RKO (cell line): ENCODE results near the gene ACTL7A.

Source experiments
- DNase-seq: peaks from one replicate; pipeline ENCODE4 v3.0.0-alpha.2; 2016; ENCODE audit warnings: low spot score

The ACTL7A gene

GRCh38 chr9:108850293-108850897 is 11.7 kb upstream of the ACTL7A start:
- peak; percentile 53 for DNase-seq

- no peak for DNase-seq
These were observed 10.9 kb upstream of the ACTL7A start for GRCh38 chr9:108851138-108851537.

GRCh38 chr9:108852079-108852478 is 10.0 kb upstream of the ACTL7A start:
- no peak for DNase-seq

GRCh38 chr9:108854094-108854493 is 8.0 kb upstream of the ACTL7A start:
- no peak for DNase-seq

GRCh38 chr9:108854641-108855528 is 7.2 kb upstream of the ACTL7A start:
- no peak for DNase-seq

- DNase-seq: no peak
These were observed 6.6 kb upstream of the ACTL7A start for GRCh38 chr9:108855529-108855886.

- DNase-seq: no peak
These were observed 6.2 kb upstream of the ACTL7A start, which contains the start of gene ACTL7B for GRCh38 chr9:108855888-108856287. TSS of gene ACTL7B (minus strand) at chr9:108855986. CDS start at chr9:108855930, 56 bp downstream.

GRCh38 chr9:108857572-108857971 is 4.5 kb upstream of the ACTL7A start:
- no peak for DNase-seq

- no peak for DNase-seq
These were observed 2.5 kb upstream of the ACTL7A start for GRCh38 chr9:108859459-108860114.

GRCh38 chr9:108860354-108860753 is 1.7 kb upstream of the ACTL7A start:
- DNase-seq: no peak

- no peak for DNase-seq
These were observed 1.3 kb upstream of the ACTL7A start for GRCh38 chr9:108860764-108861163.

GRCh38 chr9:108861464-108861863 is 602 bp upstream of the ACTL7A start:
- no peak for DNase-seq

- no peak for DNase-seq
These were observed 1.8 kb downstream of the ACTL7A start for GRCh38 chr9:108863891-108864290.

- DNase-seq: no peak
These were observed 2.4 kb downstream of the ACTL7A start for GRCh38 chr9:108864446-108864845.

GRCh38 chr9:108865037-108865436 is 3.0 kb downstream of the ACTL7A start:
- DNase-seq: peak; percentile 30

- no peak for DNase-seq
These were observed 3.9 kb downstream of the ACTL7A start for GRCh38 chr9:108866001-108866420.

- DNase-seq: no peak
These were observed 5.0 kb downstream of the ACTL7A start for GRCh38 chr9:108867116-108867515.

GRCh38 chr9:108867829-108868228 is 5.8 kb downstream of the ACTL7A start:
- DNase-seq: no peak

- no peak for DNase-seq
These were observed 7.1 kb downstream of the ACTL7A start for GRCh38 chr9:108869092-108869725.

GRCh38 chr9:108874058-108874788 is 12.2 kb downstream of the ACTL7A start:
- no peak for DNase-seq

GRCh38 chr9:108876425-108876824 is 14.4 kb downstream of the ACTL7A start:
- no peak for DNase-seq

- DNase-seq: no peak
These were observed 15.5 kb downstream of the ACTL7A start for GRCh38 chr9:108877524-108877923.
